Epithelial cell of proximal tubule (primary cell): ENCODE results near the gene LRRK1. TPM values are rescaled to one million over a fixed set of nuclear protein-coding genes. Genes with fewer than 3 reads are reported as not detected.

Experiments used
- DNase-seq: peaks from one replicate; pipeline ENCODE4 v3.0.0-alpha.2; 2011; ENCODE audit warnings: low read depth
- H3K4me3 ChIP-seq: 2 replicates; pipeline ENCODE4 v1.5.1; 2011; ENCODE audit warnings: low read depth, mild to moderate bottlenecking, low read length
- total RNA-seq: library from RNA; depleted of rRNA; stranded (reverse); fragments of >200 nt; gene quantifications from 2 replicates; pipeline ENCODE4 v1.2.3, GENCODE V29; 2015
- TF ChIP-seq, protein P1 (sequence below): conservative IDR thresholded peaks from 2 replicates; pipeline ENCODE4 v1.5.1; 2012; ENCODE audit warnings: low read depth, mild to moderate bottlenecking, low read length

The LRRK1 gene
- total RNA-seq, 1 donor from 2014 or later = 8.1 TPM

- TF ChIP-seq, protein P1, sequence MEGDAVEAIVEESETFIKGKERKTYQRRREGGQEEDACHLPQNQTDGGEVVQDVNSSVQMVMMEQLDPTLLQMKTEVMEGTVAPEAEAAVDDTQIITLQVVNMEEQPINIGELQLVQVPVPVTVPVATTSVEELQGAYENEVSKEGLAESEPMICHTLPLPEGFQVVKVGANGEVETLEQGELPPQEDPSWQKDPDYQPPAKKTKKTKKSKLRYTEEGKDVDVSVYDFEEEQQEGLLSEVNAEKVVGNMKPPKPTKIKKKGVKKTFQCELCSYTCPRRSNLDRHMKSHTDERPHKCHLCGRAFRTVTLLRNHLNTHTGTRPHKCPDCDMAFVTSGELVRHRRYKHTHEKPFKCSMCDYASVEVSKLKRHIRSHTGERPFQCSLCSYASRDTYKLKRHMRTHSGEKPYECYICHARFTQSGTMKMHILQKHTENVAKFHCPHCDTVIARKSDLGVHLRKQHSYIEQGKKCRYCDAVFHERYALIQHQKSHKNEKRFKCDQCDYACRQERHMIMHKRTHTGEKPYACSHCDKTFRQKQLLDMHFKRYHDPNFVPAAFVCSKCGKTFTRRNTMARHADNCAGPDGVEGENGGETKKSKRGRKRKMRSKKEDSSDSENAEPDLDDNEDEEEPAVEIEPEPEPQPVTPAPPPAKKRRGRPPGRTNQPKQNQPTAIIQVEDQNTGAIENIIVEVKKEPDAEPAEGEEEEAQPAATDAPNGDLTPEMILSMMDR = peak; percentile 38
- H3K4me3 ChIP-seq = no peak overlapping the region
- DNase-seq = no peak
Observed at GRCh38 chr15:100909989-100910955, 8.9 kb upstream of the LRRK1 start.

GRCh38 chr15:100911086-100911485, 8.1 kb upstream of the LRRK1 start:
- no peak for DNase-seq

GRCh38 chr15:100913961-100914360, 5.2 kb upstream of the LRRK1 start:
- TF ChIP-seq, protein P1 = no peak
- no peak overlapping the region for H3K4me3 ChIP-seq
- no peak for DNase-seq

More at GRCh38 chr15:100911086-100911485, 8.1 kb upstream of the LRRK1 start:
- no peak overlapping the region for H3K4me3 ChIP-seq
- TF ChIP-seq, protein P1 = no peak

DNA sequence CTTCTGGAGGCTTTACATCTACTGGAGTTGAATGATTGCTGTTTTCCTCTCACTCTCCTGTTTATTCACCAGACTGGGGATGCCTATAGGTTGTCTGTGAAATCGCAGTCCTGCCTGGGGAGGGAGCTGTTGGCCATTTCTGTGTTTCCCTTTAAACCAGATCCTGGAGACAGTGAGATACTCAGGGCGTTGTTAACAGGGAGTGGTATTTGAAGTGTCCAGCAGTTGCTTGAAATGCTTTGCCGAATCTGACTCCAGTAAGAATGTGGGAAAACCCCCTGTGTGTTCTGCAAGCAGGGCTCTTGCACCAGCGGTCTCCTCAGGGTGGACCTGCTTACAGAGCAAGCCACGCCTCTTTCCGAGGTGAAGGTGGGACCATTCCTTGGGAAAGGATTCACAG, 4.3 kb upstream of the LRRK1 start:
- TF ChIP-seq, protein P1 = peak; percentile 13
- DNase-seq = no peak
- H3K4me3 ChIP-seq = no peak overlapping the region

GRCh38 chr15:100918034-100918689, 995 bp upstream of the LRRK1 start:
- TF ChIP-seq, protein P1 = peak; percentile 90
- peak overlapping the region; percentile 77 for H3K4me3 ChIP-seq
- DNase-seq = no peak

DNA sequence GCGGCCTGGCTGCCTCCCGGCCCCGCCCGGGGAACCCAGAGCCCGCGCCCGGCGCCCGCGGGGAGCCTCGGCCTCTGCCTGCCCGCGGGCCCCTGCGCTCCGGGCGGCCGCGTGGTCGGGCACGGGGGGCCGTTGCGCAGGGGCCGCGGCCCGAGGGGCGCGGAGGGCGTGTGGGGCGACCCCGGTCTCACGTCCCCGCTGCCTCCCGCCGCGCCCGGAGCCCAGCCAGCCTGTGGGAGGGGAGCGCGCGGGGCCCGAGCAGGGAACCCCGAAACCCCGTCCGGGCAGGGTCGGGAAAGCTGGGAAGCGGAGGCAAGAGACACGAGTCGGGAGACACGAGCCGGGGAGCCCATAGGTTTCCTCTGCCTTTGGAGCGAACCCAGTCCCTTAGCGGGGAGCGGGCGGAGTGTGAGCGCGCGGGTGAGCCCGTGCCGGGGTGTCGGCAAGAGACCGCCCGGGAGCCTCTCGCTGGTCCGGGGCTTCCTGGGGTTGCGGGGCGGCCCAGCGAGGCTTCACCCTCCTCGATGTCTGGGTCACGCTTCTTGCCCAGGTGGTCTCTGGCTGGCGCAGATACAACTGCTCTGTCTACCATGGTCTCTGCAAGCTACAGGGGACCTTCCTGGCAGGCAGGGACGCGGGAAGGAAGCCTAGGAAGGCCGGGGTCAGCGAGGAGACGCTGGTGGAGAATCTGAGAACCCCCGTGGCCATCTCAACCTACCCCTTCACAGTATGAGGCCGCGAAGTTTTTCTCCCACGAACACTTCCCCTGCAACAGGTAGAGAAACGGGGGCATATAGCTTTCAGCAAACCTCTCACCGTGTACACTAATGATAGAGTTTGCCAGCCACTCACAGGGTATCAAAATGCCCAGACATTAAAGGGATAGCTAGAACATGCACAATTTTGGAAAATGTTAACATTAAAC, 586 bp downstream of the LRRK1 start:
- TF ChIP-seq, protein P1 = no peak
- DNase-seq = no peak
- peak overlapping the region; percentile 77 for H3K4me3 ChIP-seq
